ENCODE data around the gene PRKCZ.

PRKCZ gene

DNA sequence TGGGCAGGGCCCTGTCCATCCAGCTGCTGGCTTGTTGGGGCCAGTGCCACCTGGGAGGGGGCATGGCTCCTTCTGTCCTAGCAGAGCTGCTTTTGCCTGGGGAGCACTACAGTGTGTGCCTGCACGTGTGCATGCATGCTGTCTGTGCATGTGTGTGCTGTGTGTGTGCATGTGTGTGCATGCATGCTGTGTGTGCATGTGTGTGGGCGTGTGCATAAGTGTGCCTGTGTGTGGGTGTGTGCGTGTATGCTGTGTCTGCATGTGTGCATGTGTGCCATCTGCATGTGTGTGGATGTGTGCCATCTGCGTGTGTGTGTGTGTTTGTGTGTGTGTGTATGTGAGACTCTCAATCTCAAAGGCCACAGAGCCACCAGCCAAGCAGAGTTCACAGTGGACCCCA lies 8.3 kb upstream of the PRKCZ start:
- no peak overlapping the region for H3K27ac ChIP-seq
- TF ChIP-seq, protein P1, sequence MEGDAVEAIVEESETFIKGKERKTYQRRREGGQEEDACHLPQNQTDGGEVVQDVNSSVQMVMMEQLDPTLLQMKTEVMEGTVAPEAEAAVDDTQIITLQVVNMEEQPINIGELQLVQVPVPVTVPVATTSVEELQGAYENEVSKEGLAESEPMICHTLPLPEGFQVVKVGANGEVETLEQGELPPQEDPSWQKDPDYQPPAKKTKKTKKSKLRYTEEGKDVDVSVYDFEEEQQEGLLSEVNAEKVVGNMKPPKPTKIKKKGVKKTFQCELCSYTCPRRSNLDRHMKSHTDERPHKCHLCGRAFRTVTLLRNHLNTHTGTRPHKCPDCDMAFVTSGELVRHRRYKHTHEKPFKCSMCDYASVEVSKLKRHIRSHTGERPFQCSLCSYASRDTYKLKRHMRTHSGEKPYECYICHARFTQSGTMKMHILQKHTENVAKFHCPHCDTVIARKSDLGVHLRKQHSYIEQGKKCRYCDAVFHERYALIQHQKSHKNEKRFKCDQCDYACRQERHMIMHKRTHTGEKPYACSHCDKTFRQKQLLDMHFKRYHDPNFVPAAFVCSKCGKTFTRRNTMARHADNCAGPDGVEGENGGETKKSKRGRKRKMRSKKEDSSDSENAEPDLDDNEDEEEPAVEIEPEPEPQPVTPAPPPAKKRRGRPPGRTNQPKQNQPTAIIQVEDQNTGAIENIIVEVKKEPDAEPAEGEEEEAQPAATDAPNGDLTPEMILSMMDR (IDR thresholded peaks at IDR 0.05), result no peak
- TF ChIP-seq ZFX (IDR thresholded peaks at IDR 0.05; ENCODE audit: borderline replicate concordance), result no peak

DNA sequence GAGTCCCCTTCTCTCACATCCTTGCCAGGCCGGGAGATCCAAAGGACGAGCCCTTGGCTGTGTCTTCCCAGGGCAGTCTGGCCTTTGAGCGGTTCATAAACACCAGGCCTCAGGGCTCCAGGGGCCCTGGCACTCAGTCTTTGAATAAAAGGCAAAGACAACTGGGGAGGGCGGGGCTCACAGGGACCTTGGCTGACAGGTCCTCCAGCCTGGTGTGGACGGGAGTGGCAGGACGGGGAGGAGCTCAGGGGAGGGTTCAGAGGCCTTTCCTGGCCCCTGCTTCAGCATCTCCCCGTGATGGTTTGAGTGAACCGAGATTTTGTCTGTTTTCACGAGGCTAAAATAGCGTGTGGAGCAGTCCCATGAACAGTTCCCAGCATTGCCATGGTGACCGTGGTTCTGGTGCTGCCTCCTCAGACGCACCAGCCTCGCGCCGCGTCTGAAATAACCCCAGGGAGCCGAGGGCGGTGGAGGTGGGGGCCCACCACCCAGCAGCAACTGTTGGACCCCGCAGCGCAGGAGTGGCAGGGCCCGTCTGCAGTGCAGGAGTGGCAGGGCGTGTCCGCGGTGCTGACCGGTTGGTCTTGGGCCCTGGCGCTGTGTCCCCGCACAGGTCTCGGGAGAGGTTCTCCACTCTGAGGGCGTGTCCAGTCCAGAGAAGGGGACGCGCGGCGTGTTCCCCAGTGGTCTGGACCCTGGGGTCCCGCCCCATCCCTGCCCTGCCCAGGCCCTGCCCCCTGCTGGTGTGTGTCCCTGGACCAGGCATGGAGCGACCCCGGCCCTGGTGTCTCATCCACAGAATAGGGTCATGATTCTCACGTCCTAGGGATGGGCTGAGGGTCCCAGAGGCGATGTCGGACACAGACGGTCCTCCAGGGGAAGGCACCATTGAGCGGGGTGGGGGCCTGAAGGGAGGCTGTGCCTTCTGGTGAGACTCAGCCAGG lies 7.1 kb upstream of the PRKCZ start:
- TF ChIP-seq ZFX (IDR thresholded peaks at IDR 0.05; ENCODE audit: borderline replicate concordance), result no peak
- TF ChIP-seq, protein P1 (IDR thresholded peaks at IDR 0.05), result peak; percentile 23; the same call in 1 of the 2 replicates
- no peak overlapping the region for H3K27ac ChIP-seq

DNA sequence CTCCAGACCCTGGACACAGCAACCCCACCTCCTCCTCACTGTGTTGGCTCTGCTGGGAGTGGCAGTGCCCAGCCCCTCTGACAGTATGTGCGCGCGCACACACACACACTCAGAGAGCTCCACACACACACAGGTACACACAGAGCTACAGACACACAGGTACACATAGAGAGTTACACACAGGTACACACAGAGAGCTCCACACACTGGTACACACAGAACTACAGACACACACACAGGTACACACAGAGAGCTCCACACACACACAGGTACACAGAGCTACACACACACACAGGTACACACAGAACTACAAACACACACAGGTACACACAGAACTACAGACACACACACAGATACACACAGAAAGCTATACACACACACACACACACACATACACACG lies 6.3 kb upstream of the PRKCZ start:
- H3K27ac ChIP-seq, result no peak overlapping the region
- no peak for TF ChIP-seq ZFX (IDR thresholded peaks at IDR 0.05; ENCODE audit: borderline replicate concordance)
- TF ChIP-seq, protein P1 (IDR thresholded peaks at IDR 0.05), result no peak

DNA sequence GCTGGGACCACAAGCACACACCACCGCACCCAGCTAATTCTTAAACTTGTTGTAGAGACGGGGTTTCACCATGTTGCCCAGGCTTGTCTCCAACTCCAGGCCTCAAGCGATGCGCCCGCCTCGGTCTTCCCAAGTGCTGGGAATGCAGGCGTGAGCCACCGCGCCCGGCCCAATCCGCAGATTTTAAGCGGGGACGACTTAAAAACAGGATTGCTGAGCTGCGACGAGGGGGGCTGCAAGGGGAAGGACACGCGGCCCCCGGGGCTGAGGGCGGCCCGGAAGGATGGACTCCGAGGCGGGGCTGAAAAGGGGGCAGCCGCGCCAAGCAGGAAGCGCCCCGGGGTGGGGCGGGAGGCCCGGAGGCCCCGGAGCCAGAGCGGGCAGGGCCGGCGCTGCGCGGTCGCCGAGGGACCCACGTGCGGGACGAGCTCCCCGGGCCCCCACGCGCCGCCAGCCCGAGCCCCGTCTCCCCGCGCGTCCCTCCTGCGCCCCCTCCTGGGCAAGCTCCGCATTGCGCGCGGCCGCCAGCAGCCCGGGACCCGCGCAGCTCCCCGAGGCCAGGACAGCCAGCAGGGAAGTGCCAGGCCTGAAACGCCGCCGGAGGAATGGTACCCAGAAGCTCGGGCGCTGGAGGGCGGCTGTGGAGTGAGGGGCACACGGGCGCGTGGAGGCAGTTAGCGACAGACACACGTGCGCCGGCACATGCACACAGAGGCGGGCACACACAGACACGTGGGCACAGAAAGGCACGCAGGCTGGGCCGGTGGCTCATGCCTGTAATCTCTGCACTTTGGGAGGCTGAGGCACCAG lies 5.5 kb upstream of the PRKCZ start:
- TF ChIP-seq, protein P1 (IDR thresholded peaks at IDR 0.05), result peak; percentile 97
- no peak for TF ChIP-seq ZFX (IDR thresholded peaks at IDR 0.05; ENCODE audit: borderline replicate concordance)
- H3K27ac ChIP-seq, result no peak overlapping the region

DNA sequence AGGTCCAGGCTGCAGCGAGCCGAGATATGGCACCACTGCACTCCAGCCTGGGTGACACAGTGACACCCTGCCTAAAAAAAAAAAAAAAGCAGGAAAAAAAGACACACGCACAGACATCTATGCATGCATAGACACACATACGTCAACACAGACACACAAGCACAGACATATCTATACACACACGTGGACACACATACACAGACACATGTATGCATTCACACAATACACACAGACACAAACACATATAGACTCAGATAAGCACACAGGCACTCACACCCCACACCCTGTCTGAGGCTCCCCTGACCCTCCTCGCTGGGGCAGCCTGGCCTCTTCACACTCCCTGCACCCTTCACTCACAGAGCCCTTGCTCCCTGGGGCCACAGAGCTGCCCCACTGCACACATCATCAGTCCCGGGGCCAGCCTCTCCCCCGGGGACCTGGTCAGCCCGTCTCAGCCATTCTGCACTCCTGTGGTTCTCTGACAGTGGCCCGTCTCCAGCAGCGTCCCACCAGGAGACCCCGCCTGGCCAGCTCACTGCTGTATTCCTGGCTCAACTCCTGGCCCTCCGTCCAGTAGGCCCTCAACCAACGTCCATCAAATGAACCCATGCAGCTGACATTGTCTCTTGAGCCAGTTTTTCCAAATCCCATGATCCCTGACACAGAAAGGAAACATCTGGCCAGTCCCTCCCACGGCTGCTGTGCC lies 4.6 kb upstream of the PRKCZ start:
- H3K27ac ChIP-seq, result no peak overlapping the region
- TF ChIP-seq ZFX (IDR thresholded peaks at IDR 0.05; ENCODE audit: borderline replicate concordance), result no peak
- TF ChIP-seq, protein P1 (IDR thresholded peaks at IDR 0.05), result no peak

DNA sequence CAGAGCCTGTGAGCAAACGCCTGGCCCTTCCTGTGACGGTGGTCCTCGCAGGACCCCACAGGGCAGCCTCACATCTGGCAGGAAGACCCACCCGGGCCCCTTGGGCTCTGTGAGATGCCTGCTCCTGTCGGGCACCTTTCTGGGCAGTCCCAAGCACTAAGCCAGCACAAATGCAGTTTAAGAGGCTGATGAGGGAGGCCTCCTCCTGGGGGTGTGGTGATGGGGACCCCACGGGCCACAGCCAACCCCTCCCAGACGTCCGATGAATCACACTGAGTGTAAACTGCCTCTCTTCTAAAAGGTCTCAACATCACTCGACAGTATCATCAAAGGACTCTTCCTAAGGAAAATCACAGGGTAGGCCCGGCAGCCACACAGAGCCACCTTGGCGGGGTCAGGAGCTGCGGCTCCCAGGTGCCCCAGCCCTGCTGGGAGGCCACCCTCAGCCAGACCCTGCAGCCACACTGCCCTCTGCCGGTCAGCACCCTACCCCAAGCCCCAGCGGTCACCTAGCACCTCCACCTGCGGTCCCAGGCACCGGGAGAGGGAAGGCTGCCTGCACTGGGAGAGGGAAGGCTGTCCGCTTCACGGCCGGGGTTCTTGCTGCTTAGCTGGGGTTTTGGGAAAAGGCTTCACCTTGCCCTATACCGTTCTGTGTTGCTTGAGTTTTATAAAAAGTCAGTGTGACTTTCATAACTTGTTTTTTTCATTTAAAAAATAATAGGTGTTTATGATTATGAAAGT lies 3.9 kb upstream of the PRKCZ start:
- TF ChIP-seq, protein P1 (IDR thresholded peaks at IDR 0.05), result peak; percentile 94
- no peak for TF ChIP-seq ZFX (IDR thresholded peaks at IDR 0.05; ENCODE audit: borderline replicate concordance)

More for the DNA sequence above, 3.9 kb upstream of the PRKCZ start:
- H3K27ac ChIP-seq, result no peak overlapping the region
